H9 (cell line): ENCODE results near the gene EFCAB14. TPM values are rescaled to one million over a fixed set of nuclear protein-coding genes. Genes with fewer than 3 reads are reported as not detected.
"Not testable (repeated sequence)": the region's sequence is repeated elsewhere in the genome, so short reads cannot be mapped to it uniquely, and the experiment has no call there.

Source experiments
- DNase-seq: peaks from one replicate; pipeline ENCODE4 v3.0.0-alpha.2; 2017
- H2AFZ ChIP-seq: one replicate; pipeline ENCODE4 v1.6.1; 2013; ENCODE audit warnings: mild to moderate bottlenecking, low read length, control low read depth, moderate library complexity
- H2AK5ac ChIP-seq: 2 replicates; pipeline ENCODE4 v1.6.1; 2013; ENCODE audit warnings: low read length, control low read depth, mixed read lengths; ENCODE audit not compliant: insufficient read length
- H2BK120ac ChIP-seq: one replicate; pipeline ENCODE4 v1.6.1; 2013; ENCODE audit warnings: low read depth, mild to moderate bottlenecking, low read length, control low read depth, inconsistent platforms; ENCODE audit not compliant: poor library complexity, severe bottlenecking
- H2BK12ac ChIP-seq: 2 replicates; pipeline ENCODE4 v1.6.1; 2013; ENCODE audit warnings: low read length, control low read depth, mixed read lengths, low read depth; ENCODE audit not compliant: insufficient read length
- H2BK15ac ChIP-seq: 2 replicates; pipeline ENCODE4 v1.6.1; 2013; ENCODE audit warnings: low read depth, low read length, control low read depth
- H2BK20ac ChIP-seq: one replicate; pipeline ENCODE4 v1.6.1; 2013; ENCODE audit warnings: low read depth, mild to moderate bottlenecking, low read length, control low read depth, inconsistent platforms; ENCODE audit not compliant: poor library complexity, severe bottlenecking
- H2BK5ac ChIP-seq: 2 replicates; pipeline ENCODE4 v1.6.1; 2013; ENCODE audit warnings: low read length, control low read depth, mixed read lengths; ENCODE audit not compliant: insufficient read length
- H3K14ac ChIP-seq: 2 replicates; pipeline ENCODE4 v1.6.1; 2013; ENCODE audit warnings: low read length, control low read depth; ENCODE audit not compliant: insufficient read depth
- H3K18ac ChIP-seq: 2 replicates; pipeline ENCODE4 v1.6.1; 2013; ENCODE audit warnings: low read depth, mild to moderate bottlenecking, mixed read lengths, low read length, control low read depth; ENCODE audit not compliant: insufficient read length
- H3K23ac ChIP-seq: 2 replicates; pipeline ENCODE4 v1.6.1; 2013; ENCODE audit warnings: low read length, control low read depth, mixed read lengths, low read depth; ENCODE audit not compliant: insufficient read length
- H3K23me2 ChIP-seq: 2 replicates; pipeline ENCODE4 v1.6.1; 2013; ENCODE audit warnings: low read depth, mild to moderate bottlenecking, mixed read lengths, low read length, control low read depth; ENCODE audit not compliant: insufficient read length, poor library complexity, severe bottlenecking
- H3K27ac ChIP-seq: 2 replicates; pipeline ENCODE4 v1.5.1; 2013; ENCODE audit warnings: low read length, control low read depth, mixed read lengths, low read depth; ENCODE audit not compliant: insufficient read length
- H3K27me3 ChIP-seq: 2 replicates; pipeline ENCODE4 v1.6.1; 2013; ENCODE audit warnings: low read length, control low read depth, inconsistent platforms; ENCODE audit not compliant: insufficient read depth
- H3K4ac ChIP-seq: 2 replicates; pipeline ENCODE4 v1.6.1; 2013; ENCODE audit warnings: low read depth, mild to moderate bottlenecking, control low read depth, inconsistent platforms, low read length, moderate library complexity
- H3K4me1 ChIP-seq: 2 replicates; pipeline ENCODE4 v1.6.1; 2013; ENCODE audit warnings: low read length, control low read depth, inconsistent platforms; ENCODE audit not compliant: insufficient read depth
- H3K4me2 ChIP-seq: 2 replicates; pipeline ENCODE4 v1.6.1; 2013; ENCODE audit warnings: low read length, control low read depth, mixed read lengths; ENCODE audit not compliant: insufficient read length, insufficient read depth
- H3K56ac ChIP-seq: 2 replicates; pipeline ENCODE4 v1.6.1; 2013; ENCODE audit warnings: low read depth, mild to moderate bottlenecking, mixed read lengths, low read length, control low read depth; ENCODE audit not compliant: insufficient read length
- H3K79me1 ChIP-seq: 2 replicates; pipeline ENCODE4 v1.6.1; 2013; ENCODE audit warnings: low read depth, mild to moderate bottlenecking, moderate library complexity, low read length, control low read depth, inconsistent platforms; ENCODE audit not compliant: insufficient read depth, poor library complexity, severe bottlenecking
- H3K79me2 ChIP-seq: 2 replicates; pipeline ENCODE4 v1.6.1; 2013; ENCODE audit warnings: low read length, control low read depth, inconsistent platforms; ENCODE audit not compliant: insufficient read depth
- H3K9ac ChIP-seq: 2 replicates; pipeline ENCODE4 v1.6.1; 2013; ENCODE audit warnings: low read length, control low read depth, mixed read lengths; ENCODE audit not compliant: insufficient read length; ENCODE audit errors: extremely low read depth
- H3K9me3 ChIP-seq: one replicate; pipeline ENCODE4 v1.6.1; 2013; ENCODE audit warnings: low read depth, low read length, inconsistent platforms; ENCODE audit not compliant: control insufficient read depth
- H3T11ph ChIP-seq: one replicate; pipeline ENCODE4 v1.6.1; 2013; ENCODE audit warnings: mild to moderate bottlenecking, low read length, control low read depth, inconsistent platforms
- H4K20me1 ChIP-seq: one replicate; pipeline ENCODE4 v1.6.1; 2013; ENCODE audit not compliant: control insufficient read depth, insufficient read length, insufficient read depth
- H4K5ac ChIP-seq: 2 replicates; pipeline ENCODE4 v1.6.1; 2013; ENCODE audit warnings: low read depth, mild to moderate bottlenecking, mixed read lengths, low read length, control low read depth; ENCODE audit not compliant: insufficient read length
- H4K8ac ChIP-seq: replicated peaks from 2 replicates; pipeline ENCODE4 v1.6.1; 2013; ENCODE audit warnings: low read length, control low read depth, mixed read lengths, low read depth; ENCODE audit not compliant: insufficient read length
- H4K91ac ChIP-seq: 2 replicates; pipeline ENCODE4 v1.6.1; 2013; ENCODE audit warnings: low read depth, mild to moderate bottlenecking, moderate library complexity, mixed read lengths, low read length, control low read depth; ENCODE audit not compliant: insufficient read length
- H3K27ac Mint-ChIP-seq, 3 experiments: 2 replicates in 2 of 3; 3 replicates in 1 of 3; pipeline ENCODE4 v1.8.0; 2020 to 2021; ENCODE audit warnings: mixed read lengths in 3 of 3, mild to moderate bottlenecking in 1 of 3, moderate library complexity in 1 of 3
- H3K27me3 Mint-ChIP-seq: 2 replicates; pipeline ENCODE4 v1.8.0; 2021; ENCODE audit warnings: low read depth, mild to moderate bottlenecking, moderate library complexity, mixed read lengths
- H3K36me3 Mint-ChIP-seq, 3 experiments: 2 replicates in 2 of 3; 3 replicates in 1 of 3; pipeline ENCODE4 v1.8.0; 2020 to 2021; ENCODE audit warnings: low read depth in 3 of 3, mixed read lengths in 3 of 3; ENCODE audit not compliant: insufficient read depth in 1 of 3
- H3K4me1 Mint-ChIP-seq, 2 experiments: 2 replicates each; pipeline ENCODE4 v1.8.0; 2020; ENCODE audit warnings: mixed read lengths in 2 of 2
- H3K4me3 Mint-ChIP-seq, 2 experiments: 2 replicates in 1 of 2; 3 replicates in 1 of 2; pipeline ENCODE4 v1.8.0; 2020 to 2021; ENCODE audit warnings: mild to moderate bottlenecking in 2 of 2, mixed read lengths in 2 of 2, moderate library complexity in 1 of 2
- H3K9me3 Mint-ChIP-seq, 2 experiments: 2 replicates in 1 of 2; 3 replicates in 1 of 2; pipeline ENCODE4 v1.8.0; 2020; ENCODE audit warnings: mild to moderate bottlenecking in 2 of 2, mixed read lengths in 2 of 2, moderate library complexity in 1 of 2
- WGBS: extraction: QIAGEN DNeasy Blood & Tissue Kit; methylation state at CpG from one replicate; pipeline ENCODE4 v1.1.7; 2013; ENCODE audit warnings: missing lambda C conversion rate, low lambda C conversion rate, mixed read lengths; ENCODE audit not compliant: insufficient read length; ENCODE audit errors: extremely low coverage; 5-methylcytosine and 5-hydroxymethylcytosine counted together
- total RNA-seq: library from RNA; stranded (reverse); gene quantifications from 2 replicates; pipeline ENCODE4 v1.2.1, GENCODE V29; 2021
- TF ChIP-seq, protein P1 (sequence below): fragments of 200-600 bp; sonication (generic); conservative IDR thresholded peaks from 3 replicates; pipeline ENCODE4 v1.8.0; 2021; ENCODE audit warnings: antibody characterized with exemption, mild to moderate bottlenecking

EFCAB14 gene
- total RNA-seq, 1 experiment from 2014 or later = 42.2 TPM

GRCh38 chr1:46652321-46653100 lies 66.4 kb downstream of the EFCAB14 start:
- no peaks in the 10 kb centered on the region for H3K27me3 Mint-ChIP-seq
- no peak overlapping the region for H3K4me3 Mint-ChIP-seq
- no peak overlapping the region for H4K91ac ChIP-seq
- peaks cover 36 to 76% (median 60%) of the 10 kb centered on the region in 3 experiments for H3K36me3 Mint-ChIP-seq
- no peak for DNase-seq
- no peak overlapping the region for H3K56ac ChIP-seq
- H3K27ac Mint-ChIP-seq = no peak overlapping the region
- H3K9ac ChIP-seq = no peak overlapping the region
- H3K9me3 Mint-ChIP-seq = peaks cover 3 to 10% of the 10 kb centered on the region in 2 experiments; a peak in 3 of 5 replicates
- no peak overlapping the region for H2BK12ac ChIP-seq
- H2BK20ac ChIP-seq = no peak overlapping the region
- H4K5ac ChIP-seq = no peak overlapping the region
- no peak overlapping the region for H2BK15ac ChIP-seq
- no peaks in the 10 kb centered on the region for H3K4me1 ChIP-seq
- no peak overlapping the region for H2BK120ac ChIP-seq
- no CpG with 5 or more reads among the region's 6 CpGs for WGBS
- H3K14ac ChIP-seq = no peak overlapping the region
- no peak overlapping the region for H3K23ac ChIP-seq
- TF ChIP-seq, protein P1, sequence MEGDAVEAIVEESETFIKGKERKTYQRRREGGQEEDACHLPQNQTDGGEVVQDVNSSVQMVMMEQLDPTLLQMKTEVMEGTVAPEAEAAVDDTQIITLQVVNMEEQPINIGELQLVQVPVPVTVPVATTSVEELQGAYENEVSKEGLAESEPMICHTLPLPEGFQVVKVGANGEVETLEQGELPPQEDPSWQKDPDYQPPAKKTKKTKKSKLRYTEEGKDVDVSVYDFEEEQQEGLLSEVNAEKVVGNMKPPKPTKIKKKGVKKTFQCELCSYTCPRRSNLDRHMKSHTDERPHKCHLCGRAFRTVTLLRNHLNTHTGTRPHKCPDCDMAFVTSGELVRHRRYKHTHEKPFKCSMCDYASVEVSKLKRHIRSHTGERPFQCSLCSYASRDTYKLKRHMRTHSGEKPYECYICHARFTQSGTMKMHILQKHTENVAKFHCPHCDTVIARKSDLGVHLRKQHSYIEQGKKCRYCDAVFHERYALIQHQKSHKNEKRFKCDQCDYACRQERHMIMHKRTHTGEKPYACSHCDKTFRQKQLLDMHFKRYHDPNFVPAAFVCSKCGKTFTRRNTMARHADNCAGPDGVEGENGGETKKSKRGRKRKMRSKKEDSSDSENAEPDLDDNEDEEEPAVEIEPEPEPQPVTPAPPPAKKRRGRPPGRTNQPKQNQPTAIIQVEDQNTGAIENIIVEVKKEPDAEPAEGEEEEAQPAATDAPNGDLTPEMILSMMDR = no peak
- no peak overlapping the region for H3K4ac ChIP-seq
- no peak overlapping the region for H4K8ac ChIP-seq
- no peaks in the 10 kb centered on the region for H3K23me2 ChIP-seq
- H3K27me3 ChIP-seq = no peaks in the 10 kb centered on the region
- H2AK5ac ChIP-seq = no peak overlapping the region
- no peak overlapping the region for H2BK5ac ChIP-seq
- no peaks in the 10 kb centered on the region for H3K4me1 Mint-ChIP-seq
- no peak overlapping the region for H3K27ac ChIP-seq
- no peak overlapping the region for H3T11ph ChIP-seq
- H3K79me2 ChIP-seq = no peaks in the 10 kb centered on the region
- H3K18ac ChIP-seq = no peak overlapping the region
- H3K79me1 ChIP-seq = no peaks in the 10 kb centered on the region
- no peak overlapping the region for H2AFZ ChIP-seq
- no peaks in the 10 kb centered on the region for H3K9me3 ChIP-seq
- no peak overlapping the region for H3K4me2 ChIP-seq
- no peaks in the 10 kb centered on the region for H4K20me1 ChIP-seq

- H3K9me3 ChIP-seq, H3K79me2 ChIP-seq, H3T11ph ChIP-seq, H3K56ac ChIP-seq, H3K18ac ChIP-seq, H3K4ac ChIP-seq, H3K9ac ChIP-seq, H2BK20ac ChIP-seq, H3K27me3 Mint-ChIP-seq, H2AFZ ChIP-seq, H3K79me1 ChIP-seq, H3K14ac ChIP-seq, H4K8ac ChIP-seq, H3K4me1 ChIP-seq, H3K23me2 ChIP-seq, H2AK5ac ChIP-seq, H3K23ac ChIP-seq, H3K4me1 Mint-ChIP-seq, H2BK15ac ChIP-seq, DNase-seq, H4K5ac ChIP-seq, H3K27ac ChIP-seq, H4K20me1 ChIP-seq, H3K27me3 ChIP-seq, H2BK5ac ChIP-seq, H3K4me3 Mint-ChIP-seq, H3K27ac Mint-ChIP-seq, H4K91ac ChIP-seq, H2BK12ac ChIP-seq, H2BK120ac ChIP-seq, H3K4me2 ChIP-seq: not testable (repeated sequence)
- Mint-ChIP-seq H3K9me3 (peaks cover 3 to 10% of the 10 kb centered on the region in 2 experiments; a peak in 3 of 5 replicates), H3K36me3 (peaks cover 39 to 78% (median 66%) of the 10 kb centered on the region in 3 experiments)
- no CpG with 5 or more reads among the region's 3 CpGs for WGBS
Measured at GRCh38 chr1:46651152-46651551, 67.8 kb downstream of the EFCAB14 start.
